H54 (cell line): ENCODE measurements around the gene ATP2A1.
"Not testable (repeated sequence)": the region's sequence is repeated elsewhere in the genome, so short reads cannot be mapped to it uniquely, and the experiment has no call there.

Experiments
- DNase-seq: peaks from one replicate; pipeline ENCODE4 v3.0.0; 2011; ENCODE audit warnings: low spot score, mixed read lengths; ENCODE audit not compliant: insufficient read length
- FAIRE-seq: peaks from 3 replicates; lab custom pipeline; 2011; peaks lifted over from hg19 to GRCh38; lab: Jason Lieb, UNC
- POLR2A ChIP-seq: IDR thresholded peaks from 2 replicates; pipeline ENCODE4 v1.6.1; 2011; ENCODE audit warnings: low read depth, mild to moderate bottlenecking, low read length

Gene ATP2A1

DNA sequence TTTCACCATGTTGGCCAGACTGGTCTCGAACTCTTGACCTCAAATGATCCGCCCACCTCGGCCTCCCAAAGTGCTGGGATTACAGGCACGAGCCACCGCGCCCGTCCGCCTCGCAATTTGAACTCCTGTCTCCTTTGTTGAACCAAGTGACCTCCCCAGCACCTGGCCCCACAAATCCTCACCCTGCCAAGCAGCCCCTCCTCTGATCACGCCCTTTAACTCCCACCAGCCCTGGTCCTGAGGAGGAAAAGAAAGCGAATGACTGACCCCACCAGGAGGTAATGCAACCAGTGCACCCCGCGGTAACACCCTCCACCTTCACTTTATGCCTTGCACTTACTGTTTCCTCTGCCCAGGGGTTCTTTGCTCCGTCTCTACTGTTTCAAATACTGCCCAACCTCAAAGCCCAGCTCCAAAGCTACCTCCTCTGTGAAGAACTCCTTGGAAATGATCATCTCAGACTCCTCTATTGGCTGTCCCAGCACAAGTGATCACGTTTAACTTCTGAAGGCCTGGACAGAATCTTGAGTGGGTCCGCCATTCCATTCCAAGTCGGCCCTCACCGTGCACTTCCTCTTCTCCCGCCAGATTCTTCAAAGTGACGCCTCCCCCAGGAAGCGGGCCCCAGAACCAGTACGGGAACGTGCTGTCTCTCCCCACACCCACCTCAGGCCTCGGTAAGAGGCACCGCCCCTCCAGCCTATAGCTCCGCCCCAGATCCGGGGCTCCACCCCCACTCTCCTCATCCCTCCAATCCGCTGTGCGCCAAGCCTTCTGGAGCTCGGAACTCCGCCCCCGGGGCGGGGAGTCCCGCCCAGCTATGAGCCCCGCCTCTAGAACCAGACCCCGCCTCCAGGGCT is 57.9 kb downstream of the ATP2A1 start:
- DNase-seq (peak; percentile 45), FAIRE-seq (no peak)
- no peak for TF ChIP-seq POLR2A

GRCh38 chr16:28936784-28937155 is 58.5 kb downstream of the ATP2A1 start:
- no peak for TF ChIP-seq POLR2A
- no peak for DNase-seq
- FAIRE-seq, result no peak

- TF ChIP-seq POLR2A, result no peak
Measured at GRCh38 chr16:28937222-28937876, 59.1 kb downstream of the ATP2A1 start.

GRCh38 chr16:28938721-28939120 is 60.4 kb downstream of the ATP2A1 start:
- no peak for DNase-seq
- TF ChIP-seq POLR2A, result no peak
- no peak for FAIRE-seq

More at GRCh38 chr16:28937222-28937876, 59.1 kb downstream of the ATP2A1 start:
- DNase-seq, result no peak
- no peak for FAIRE-seq

DNA sequence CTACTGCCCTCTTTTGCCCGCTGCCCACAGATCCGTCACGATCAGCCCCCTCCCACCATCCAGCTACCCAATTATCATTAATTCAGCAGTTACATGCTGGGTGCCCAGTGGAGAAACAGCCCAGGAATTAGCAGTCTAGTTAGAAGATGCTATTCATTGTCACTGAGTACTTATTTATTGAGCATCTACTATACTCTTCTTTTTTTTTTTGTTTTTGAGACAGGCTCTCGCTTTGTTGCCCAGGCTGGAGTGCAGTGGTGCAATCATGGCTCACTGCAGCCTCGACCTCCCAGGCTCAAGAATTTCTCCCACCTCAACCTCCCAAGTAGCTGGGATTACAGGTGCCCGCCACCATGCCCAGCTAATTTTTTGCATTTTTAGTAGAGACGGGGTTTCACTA is 61.5 kb downstream of the ATP2A1 start:
- not testable (repeated sequence) for DNase-seq, FAIRE-seq

DNA sequence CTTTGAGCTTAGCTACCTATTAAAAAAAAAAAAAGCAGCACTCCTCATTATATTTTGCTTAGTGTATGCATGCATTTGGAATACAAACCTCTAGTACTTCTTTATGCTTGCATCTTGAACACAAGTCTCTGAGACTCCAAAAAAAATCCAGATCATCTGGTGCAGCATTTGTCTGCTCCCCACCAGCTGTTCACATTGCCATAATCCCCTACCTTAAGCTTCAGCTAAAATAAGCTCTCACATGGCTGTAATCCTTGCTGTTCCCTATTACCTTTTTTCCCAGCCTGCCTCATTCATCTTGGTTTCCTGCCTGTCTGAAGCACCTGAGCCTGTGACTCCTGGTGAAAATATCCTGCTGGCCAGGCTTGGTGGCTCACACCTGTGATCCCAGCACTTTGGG is 65.0 kb downstream of the ATP2A1 start:
- DNase-seq, result no peak
- FAIRE-seq, result no peak
- no peak for TF ChIP-seq POLR2A

- DNase-seq (no peak), FAIRE-seq (no peak)
- no peak for TF ChIP-seq POLR2A
Measured at GRCh38 chr16:28946681-28947080, 68.4 kb downstream of the ATP2A1 start.

DNA sequence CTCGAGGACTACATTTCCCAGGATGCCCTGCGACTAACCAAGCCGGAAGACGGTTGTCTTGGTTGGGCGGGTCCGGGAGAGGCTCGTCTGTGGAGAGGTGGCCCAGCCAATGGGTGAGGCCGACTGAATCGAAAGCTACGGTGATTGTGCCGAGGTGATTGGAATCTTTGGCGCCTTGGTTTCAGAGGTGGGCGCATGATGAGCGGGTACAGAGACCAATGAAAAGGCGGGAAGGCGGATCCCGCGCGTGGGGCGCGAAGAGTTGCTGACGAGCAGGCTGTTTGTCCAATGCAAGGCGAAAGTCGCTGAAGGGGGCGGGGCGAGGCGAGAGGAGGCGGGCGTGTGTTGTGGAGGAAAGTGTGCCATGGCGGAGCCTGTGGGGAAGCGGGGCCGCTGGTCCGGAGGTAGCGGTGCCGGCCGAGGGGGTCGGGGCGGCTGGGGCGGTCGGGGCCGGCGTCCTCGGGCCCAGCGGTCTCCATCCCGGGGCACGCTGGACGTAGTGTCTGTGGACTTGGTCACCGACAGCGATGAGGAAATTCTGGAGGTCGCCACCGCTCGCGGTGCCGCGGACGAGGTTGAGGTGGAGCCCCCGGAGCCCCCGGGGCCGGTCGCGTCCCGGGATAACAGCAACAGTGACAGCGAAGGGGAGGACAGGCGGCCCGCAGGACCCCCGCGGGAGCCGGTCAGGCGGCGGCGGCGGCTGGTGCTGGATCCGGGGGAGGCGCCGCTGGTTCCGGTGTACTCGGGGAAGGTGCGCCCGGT is 72.5 kb downstream of the ATP2A1 start, which contains the start of gene NFATC2IP:
TSS of gene NFATC2IP (plus strand) at position 290 of the 762 bp plus-strand sequence. CDS start at position 365, 75 bp downstream.
- DNase-seq (peak; percentile 98), FAIRE-seq (peak; percentile 89)
- TF ChIP-seq POLR2A, result peak; percentile 78

DNA sequence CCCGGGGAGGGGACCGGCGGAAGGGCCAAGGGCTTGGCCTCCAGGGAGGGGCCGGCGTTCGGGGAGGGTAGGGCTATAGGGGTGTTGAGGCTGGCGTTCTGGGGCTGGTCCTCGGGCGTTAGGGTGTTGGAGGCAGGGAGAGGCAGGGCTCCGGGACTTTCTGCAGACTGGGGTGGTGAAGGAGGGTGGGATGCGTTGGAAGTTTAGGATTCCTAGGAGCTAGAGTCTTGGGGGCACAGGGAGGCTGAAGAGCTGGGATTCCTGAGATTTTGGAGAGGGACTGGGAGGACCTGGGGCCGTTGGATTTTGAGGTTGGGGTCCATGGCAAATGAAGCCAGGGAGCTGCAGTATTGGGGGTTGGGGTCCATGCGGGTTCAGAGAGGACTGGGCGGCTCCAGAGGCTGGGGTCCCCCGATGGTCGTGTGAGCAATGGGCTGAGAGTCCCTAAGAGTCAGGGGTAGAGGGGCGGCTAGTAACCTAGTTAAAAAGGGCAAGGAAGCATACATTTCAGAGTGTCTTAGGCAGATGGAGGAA is 73.2 kb downstream of the ATP2A1 start:
- FAIRE-seq, result no peak
- DNase-seq, result peak; percentile 51
- no peak for TF ChIP-seq POLR2A
